K562 (cell line): ENCODE results near the gene KLC1. TPM values are rescaled to one million over a fixed set of nuclear protein-coding genes. Genes with fewer than 3 reads are reported as not detected.
A peak's percentile ranks its signal among the peaks of the same experiment; 100 is the strongest.

Experiments
- ATAC-seq: fragments of 200-7000 bp; cut with Tn5 transposase; 3 replicates; pipeline ENCODE4 v1.9.1; 2020; ENCODE audit warnings: moderate library complexity
- BruUV-seq: library from RNA; stranded (reverse); fragments of 400-500 nt; replicated peaks from 2 replicates; lab custom pipeline; 2021; lab: Mats Ljungman, UMichigan
- CTCF ChIA-PET: fragments of 300-600 bp; formaldehyde crosslinking; extraction: SDS; loops from one replicate; lab custom pipeline; 2021; ENCODE audit warnings: low intra/inter-chr PET ratio; lab: Yijun Ruan, JAX
- POLR2A ChIA-PET: fragments of 300-600, 350-650 bp; sonication (Branson Sonifier 250); formaldehyde crosslinking; extraction: SDS; loops from one replicate; lab custom pipeline; 2021; ENCODE audit warnings: antibody characterized with exemption, inconsistent platforms; lab: Yijun Ruan, JAX
- DNase-seq, 4 experiments: peaks; one replicate each; pipeline versions ENCODE4 v3.0.0 to v3.0.0-alpha.2; 2011 to 2018; ENCODE audit warnings: low spot score in 3 of 4, mixed read lengths in 3 of 4; ENCODE audit errors: extremely low read depth in 1 of 4
- FAIRE-seq: peaks from 2 replicates; lab custom pipeline; 2011; peaks lifted over from hg19 to GRCh38; lab: Jason Lieb, UNC
- H2AFZ ChIP-seq: 2 replicates; pipeline ENCODE4 v1.6.0; 2011; ENCODE audit warnings: low read depth, low read length, control low read depth, inconsistent platforms
- H3K27ac ChIP-seq: fragments of 200-600 bp; 3 replicates; pipeline ENCODE4 v1.8.0; 2011; ENCODE audit warnings: low read depth, mild to moderate bottlenecking, control low read depth, inconsistent platforms, low read length, moderate library complexity, mixed read lengths; ENCODE audit errors: extremely low read depth
- H3K27me3 ChIP-seq, 2 experiments: fragments of 300-600 bp in 1 of 2; 2 replicates in 1 of 2; 3 replicates in 1 of 2; pipeline versions ENCODE4 v1.6.0 to v1.8.0; 2011; ENCODE audit warnings: inconsistent platforms in 2 of 2, low read length in 2 of 2, mild to moderate bottlenecking in 1 of 2, mixed read lengths in 1 of 2, moderate library complexity in 1 of 2; ENCODE audit not compliant: control insufficient read depth in 2 of 2, insufficient read depth in 2 of 2
- H3K36me3 ChIP-seq: fragments of 300-600 bp; 3 replicates; pipeline ENCODE4 v1.8.0; 2011; ENCODE audit warnings: mild to moderate bottlenecking, low read length, inconsistent platforms; ENCODE audit not compliant: control insufficient read depth, insufficient read depth
- H3K4me1 ChIP-seq, 2 experiments: fragments of 200-600 bp in 1 of 2; replicated peaks in 1 of 2; 2 replicates in 1 of 2; 3 replicates in 1 of 2; pipeline versions ENCODE4 v1.5.1 to v1.8.0; 2011; ENCODE audit warnings: inconsistent platforms in 2 of 2, low read length in 2 of 2, mild to moderate bottlenecking in 1 of 2, mixed read lengths in 1 of 2, moderate library complexity in 1 of 2; ENCODE audit not compliant: control insufficient read depth in 2 of 2, insufficient read depth in 2 of 2
- H3K4me2 ChIP-seq: 2 replicates; pipeline ENCODE4 v1.6.1; 2011; ENCODE audit warnings: low read length, control low read depth, inconsistent platforms, mixed read lengths; ENCODE audit not compliant: insufficient read depth
- H3K4me3 ChIP-seq: fragments of 200-600 bp; sonication (generic), shearing (Covaris generic); 2 replicates; pipeline ENCODE4 v1.5.1; 2016; ENCODE audit warnings: control low read depth, inconsistent platforms
- H3K79me2 ChIP-seq: fragments of 200-600 bp; 3 replicates; pipeline ENCODE4 v1.8.0; 2011; ENCODE audit warnings: low read length, inconsistent platforms; ENCODE audit not compliant: control insufficient read depth, insufficient read depth
- H3K9ac ChIP-seq, 2 experiments: 2 replicates each; pipeline versions ENCODE4 v1.6.0 to v1.6.1; 2011; ENCODE audit warnings: low read depth in 2 of 2, low read length in 2 of 2, control low read depth in 1 of 2, inconsistent platforms in 1 of 2, mild to moderate bottlenecking in 1 of 2, mixed read lengths in 1 of 2; ENCODE audit not compliant: insufficient read depth in 1 of 2
- H3K9me1 ChIP-seq: one replicate; pipeline ENCODE4 v1.6.0; 2011; ENCODE audit warnings: inconsistent platforms, mild to moderate bottlenecking, low read length, moderate library complexity; ENCODE audit not compliant: control insufficient read depth, insufficient read depth
- H3K9me3 ChIP-seq: replicated peaks from 2 replicates; pipeline ENCODE4 v1.5.1; 2011; ENCODE audit warnings: low read depth, low read length, inconsistent platforms; ENCODE audit not compliant: control insufficient read depth, insufficient read depth
- H4K20me1 ChIP-seq: replicated peaks from 2 replicates; pipeline ENCODE4 v1.6.1; 2011; ENCODE audit warnings: low read length, inconsistent platforms, mixed read lengths; ENCODE audit not compliant: control insufficient read depth, insufficient read depth
- ELF1 ChIP-seq: fragments of 200-800 bp; sonication (Bioruptor generic); IDR thresholded peaks from 2 replicates; pipeline ENCODE4 v1.6.1; 2016; ENCODE audit warnings: missing genetic modification characterization, missing compliant biosample characterization
- HEY1 ChIP-seq: fragments of 250-450 bp; sonication (Bioruptor Pico); IDR thresholded peaks from 2 replicates; pipeline ENCODE4 v1.5.0; 2020; ENCODE audit warnings: mild to moderate bottlenecking, moderate library complexity, borderline replicate concordance
- NFE2 ChIP-seq: IDR thresholded peaks from 2 replicates; pipeline ENCODE4 v1.6.1; 2014; ENCODE audit warnings: antibody characterized with exemption, low read depth
- NR3C1 ChIP-seq: sonication (generic); formaldehyde crosslinking; IDR thresholded peaks from 2 replicates; pipeline ENCODE4 v1.8.1; 2022; ENCODE audit warnings: missing genetic modification reagents
- POLR2G ChIP-seq: fragments of 200-400 bp; formaldehyde crosslinking; IDR thresholded peaks from 2 replicates; pipeline ENCODE4 v1.6.1; 2017; ENCODE audit warnings: low read depth, mild to moderate bottlenecking, antibody characterized with exemption, low read length, moderate library complexity
- PRPF4 ChIP-seq: fragments of 200-400 bp; formaldehyde crosslinking; IDR thresholded peaks from one replicate; pipeline ENCODE4 v1.6.1; 2017; ENCODE audit warnings: low read length, low read depth, mild to moderate bottlenecking; ENCODE audit not compliant: insufficient read depth, poor library complexity, severe bottlenecking
- STAT5B ChIP-seq: fragments of 250-450 bp; sonication (Bioruptor Pico); IDR thresholded peaks from 2 replicates; pipeline ENCODE4 v1.8.0; 2021; ENCODE audit warnings: mild to moderate bottlenecking, inconsistent platforms
- ZFP36 ChIP-seq: fragments of 150-350 bp; IDR thresholded peaks from 2 replicates; pipeline ENCODE4 v1.6.1; 2018; ENCODE audit warnings: low read length, low read depth; ENCODE audit not compliant: partially characterized antibody
- ZNF133 ChIP-seq: fragments of 250-450 bp; sonication (Bioruptor Pico); IDR thresholded peaks from 2 replicates; pipeline ENCODE4 v1.4.0; 2020; ENCODE audit warnings: mild to moderate bottlenecking
- ZNF24 ChIP-seq: fragments of 450-650 bp; IDR thresholded peaks from 2 replicates; pipeline ENCODE4 v1.6.1; 2016
- ZNF316 ChIP-seq: fragments of 450-650 bp; IDR thresholded peaks from 2 replicates; pipeline ENCODE4 v1.6.1; 2016
- WGBS: fragments of 100-300 bp; shearing (Covaris generic); methylation state at CpG from one replicate; pipeline ENCODE4 v1.1.6; 2016; ENCODE audit warnings: low coverage, mixed read lengths; ENCODE audit not compliant: insufficient coverage; ENCODE audit errors: missing lambda C conversion rate; 5-methylcytosine and 5-hydroxymethylcytosine counted together
- in situ Hi-C: fragments of 300-500 bp; cut with MboI; formaldehyde crosslinking; loops from 4 replicates; pipeline ENCODE4 v1.15.0; 2018; ENCODE audit warnings: inconsistent platforms, mixed read lengths
- intact Hi-C: fragments of 100-400 bp; cut with micrococcal nuclease; formaldehyde crosslinking; loops from 2 replicates; pipeline ENCODE4 v1.14.2; 2022
- polyA plus RNA-seq, 8 experiments: library from polyadenylated mRNA; depleted of rRNA in 4 of 8; stranded (reverse) in 5 of 8; unstranded in 3 of 8; fragments of >200 nt; fragmentation: Nextera tagmentation in 2 of 8; fragmentation: Illumina TruSeq in 1 of 8; extraction: Ambion mirVana in 2 of 8; extraction: Trizol in 1 of 8; gene quantifications; 2 replicates each; pipeline versions ENCODE4 v1.2.1 to v1.2.3, GENCODE V29; 2011 to 2014; ENCODE audit warnings: inconsistent platforms in 1 of 8, missing spikeins in 1 of 8
- total RNA-seq, 7 experiments: library from RNA; depleted of rRNA in 6 of 7; stranded (reverse); fragments of >200 nt in 6 of 7; fragmentation: Illumina TruSeq in 2 of 7; extraction: Trizol in 2 of 7; gene quantifications; 2 replicates each; pipeline versions ENCODE4 v1.2.1 to v1.2.3, GENCODE V29; 2011 to 2021; ENCODE audit warnings: low replicate concordance in 1 of 7
- TF ChIP-seq, protein P1 (sequence below): fragments of 250-450 bp; sonication (Bioruptor Pico); IDR thresholded peaks from 2 replicates; pipeline ENCODE4 v1.4.0; 2020; ENCODE audit warnings: mild to moderate bottlenecking, moderate library complexity
- TF ChIP-seq, protein P2 (sequence below): sonication (generic); formaldehyde crosslinking; IDR thresholded peaks from 2 replicates; pipeline ENCODE4 v1.8.0; 2022; ENCODE audit warnings: missing genetic modification reagents, mild to moderate bottlenecking, moderate library complexity, borderline replicate concordance

Gene KLC1
- total and polyA plus RNA-seq, 9 of the 15 experiments (the other 6 are each of a cell fraction or from before 2014, with no cell fraction given): 4.9 to 134 (median 54.8) TPM

- H3K4me2 ChIP-seq: no peak overlapping the region
- no peaks in the 10 kb centered on the region for H3K79me2 ChIP-seq
- FAIRE-seq (no peak), DNase-seq (no peak), ATAC-seq (no peak)
- H3K4me3 ChIP-seq: no peak overlapping the region
- no peak overlapping the region for H2AFZ ChIP-seq
- TF ChIP-seq NFE2 (no peak), POLR2G (peak; percentile 28; the same call in 1 of the 2 replicates)
- no peaks in the 10 kb centered on the region for H3K9me3 ChIP-seq
- no peak overlapping the region for H3K9ac ChIP-seq
- 94% methylated on average over 6 of the region's 13 CpGs for WGBS
- peaks cover 0 to 28% of the 10 kb centered on the region in 2 experiments; a peak in 2 of 5 replicates for H3K4me1 ChIP-seq
- no peaks in the 10 kb centered on the region for H3K9me1 ChIP-seq
- intact Hi-C loops: no loop called here
- no peaks in the 10 kb centered on the region; the same call in 1 of the 2 replicates for H4K20me1 ChIP-seq
- in situ Hi-C loops: no loop called here
- H3K36me3 ChIP-seq: peaks cover 74% of the 10 kb centered on the region; the same call in 2 of the 3 replicates
- BruUV-seq: no TSS peak
- H3K27ac ChIP-seq: no peak overlapping the region
- POLR2A ChIA-PET: interaction anchor here (0.7 to 0.8 kb wide), 2 partner anchors 9 to 11 kb away, joined by 3 to 5 read pairs; no protein-coding TSS in a partner anchor
- no peaks in the 10 kb centered on the region for H3K27me3 ChIP-seq
- CTCF ChIA-PET: no interaction called here
Observed at GRCh38 chr14:103696070-103696402, 67.0 kb downstream of the KLC1 start.

GRCh38 chr14:103696466-103697071 lies 67.6 kb downstream of the KLC1 start:
- no peak for FAIRE-seq
- ChIA-PET CTCF (no interaction called here), POLR2A (interaction anchor here (0.8 kb wide), 2 partner anchors 8 to 46 kb away, joined by 3 to 5 read pairs; no protein-coding TSS in a partner anchor)
- Histone ChIP-seq H3K4me3 (no peak overlapping the region), H2AFZ (no peak overlapping the region), H3K9me3 (no peaks in the 10 kb centered on the region), H3K36me3 (peaks cover 78% of the 10 kb centered on the region; the same call in 2 of the 3 replicates), H3K4me2 (no peak overlapping the region), H3K9ac (peak overlapping the region in 1 of 2 experiments; percentile 6; a peak in 1 of 4 replicates), H3K79me2 (no peaks in the 10 kb centered on the region), H3K4me1 (peaks cover 0 to 31% of the 10 kb centered on the region in 2 experiments; a peak in 2 of 5 replicates), H4K20me1 (no peaks in the 10 kb centered on the region; the same call in 1 of the 2 replicates), H3K27me3 (no peaks in the 10 kb centered on the region), H3K9me1 (no peaks in the 10 kb centered on the region), H3K27ac (no peak overlapping the region)
- intact Hi-C loops (no loop called here), in situ Hi-C loops (no loop called here)
- DNase-seq: no peak
- no TSS peak for BruUV-seq
- 61% methylated on average over 15 of the region's 17 CpGs for WGBS
- ATAC-seq: no peak; the same call in 2 of the 3 replicates
- TF ChIP-seq ZFP36 (no peak), ELF1 (no peak), ZNF133 (no peak), ZNF316 (no peak), PRPF4 (no peak), ZNF24 (no peak), NR3C1 (CRISPR knock-in tag) (no peak), STAT5B (CRISPR knock-in tag) (no peak), HEY1 (CRISPR knock-in tag) (no peak)
- TF ChIP-seq, protein P1, sequence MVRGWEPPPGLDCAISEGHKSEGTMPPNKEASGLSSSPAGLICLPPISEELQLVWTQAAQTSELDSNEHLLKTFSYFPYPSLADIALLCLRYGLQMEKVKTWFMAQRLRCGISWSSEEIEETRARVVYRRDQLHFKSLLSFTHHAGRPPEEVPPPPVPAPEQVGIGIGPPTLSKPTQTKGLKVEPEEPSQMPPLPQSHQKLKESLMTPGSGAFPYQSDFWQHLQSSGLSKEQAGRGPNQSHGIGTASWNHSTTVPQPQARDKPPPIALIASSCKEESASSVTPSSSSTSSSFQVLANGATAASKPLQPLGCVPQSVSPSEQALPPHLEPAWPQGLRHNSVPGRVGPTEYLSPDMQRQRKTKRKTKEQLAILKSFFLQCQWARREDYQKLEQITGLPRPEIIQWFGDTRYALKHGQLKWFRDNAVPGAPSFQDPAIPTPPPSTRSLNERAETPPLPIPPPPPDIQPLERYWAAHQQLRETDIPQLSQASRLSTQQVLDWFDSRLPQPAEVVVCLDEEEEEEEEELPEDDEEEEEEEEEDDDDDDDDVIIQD: no peak
- TF ChIP-seq, protein P2, sequence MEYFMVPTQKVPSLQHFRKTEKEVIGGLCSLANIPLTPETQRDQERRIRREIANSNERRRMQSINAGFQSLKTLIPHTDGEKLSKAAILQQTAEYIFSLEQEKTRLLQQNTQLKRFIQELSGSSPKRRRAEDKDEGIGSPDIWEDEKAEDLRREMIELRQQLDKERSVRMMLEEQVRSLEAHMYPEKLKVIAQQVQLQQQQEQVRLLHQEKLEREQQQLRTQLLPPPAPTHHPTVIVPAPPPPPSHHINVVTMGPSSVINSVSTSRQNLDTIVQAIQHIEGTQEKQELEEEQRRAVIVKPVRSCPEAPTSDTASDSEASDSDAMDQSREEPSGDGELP: peak; percentile 19; the same call in 1 of the 2 replicates
